ENCODE measurements around the gene CITED1. TPM values are rescaled to one million over a fixed set of nuclear protein-coding genes. Genes with fewer than 3 reads are reported as not detected.

CITED1 gene
- total and polyA plus RNA-seq, 2 donors: 0.52 to 1.3 TPM

- Histone ChIP-seq H3K4me1 (ENCODE audit: control insufficient read depth in 2 of 2, insufficient read depth in 2 of 2, low read length in 2 of 2) (peaks cover 2 to 9% of the 10 kb centered on the region in 2 donors), H3K27me3 (ENCODE audit: control insufficient read depth in 2 of 2, insufficient read depth in 1 of 2, low read length in 1 of 2) (peaks cover 0 to 9% of the 10 kb centered on the region in 2 donors), H3K36me3 (ENCODE audit: control insufficient read depth in 2 of 2, insufficient read depth in 2 of 2, low read length in 1 of 2) (peaks cover 30 to 44% of the 10 kb centered on the region in 2 donors), H3K4me3 (ENCODE audit: low read length in 2 of 2) (peak overlapping the region; percentile 50 to 88), H3K27ac (ENCODE audit: low read depth in 1 of 2, low read length in 1 of 2) (peak overlapping the region; percentile 22 to 91), H3K9me3 (ENCODE audit: control insufficient read depth in 2 of 2, insufficient read depth in 1 of 2, low read length in 1 of 2) (no peaks in the 10 kb centered on the region)
- WGBS: under 1% methylated on average over 18 of the region's 18 CpGs
- DNase-seq (ENCODE audit: low read depth in 6 of 9, low spot score in 9 of 9): peak in 5 of 9 donors; percentile 3 to 37 (median 23)
Measured at GRCh38 chrX:72276478-72276953, 29.2 kb downstream of the CITED1 start.

GRCh38 chrX:72274526-72274925, 31.2 kb downstream of the CITED1 start:
- peaks cover 47 to 63% of the 10 kb centered on the region in 2 donors for H3K36me3 ChIP-seq (ENCODE audit: control insufficient read depth in 2 of 2, insufficient read depth in 2 of 2, low read length in 1 of 2)
- H3K27me3 ChIP-seq (ENCODE audit: control insufficient read depth in 2 of 2, insufficient read depth in 1 of 2, low read length in 1 of 2): peaks cover 0 to 9% of the 10 kb centered on the region in 2 donors
- peaks cover 2 to 9% of the 10 kb centered on the region in 2 donors for H3K4me1 ChIP-seq (ENCODE audit: control insufficient read depth in 2 of 2, insufficient read depth in 2 of 2, low read length in 2 of 2)
- no peaks in the 10 kb centered on the region for H3K9me3 ChIP-seq (ENCODE audit: control insufficient read depth in 2 of 2, insufficient read depth in 1 of 2, low read length in 1 of 2)
- no peak overlapping the region for H3K4me3 ChIP-seq (ENCODE audit: low read length in 2 of 2)
- 73% methylated on average over 5 of the region's 5 CpGs for WGBS
- no peak overlapping the region for H3K27ac ChIP-seq (ENCODE audit: low read depth in 1 of 2, low read length in 1 of 2)
- DNase-seq (ENCODE audit: low read depth in 6 of 9, low spot score in 9 of 9): no peak

GRCh38 chrX:72273718-72274117, 32.0 kb downstream of the CITED1 start:
- Histone ChIP-seq H3K27me3 (ENCODE audit: control insufficient read depth in 2 of 2, insufficient read depth in 1 of 2, low read length in 1 of 2) (peaks cover 0 to 8% of the 10 kb centered on the region in 2 donors), H3K36me3 (ENCODE audit: control insufficient read depth in 2 of 2, insufficient read depth in 2 of 2, low read length in 1 of 2) (peaks cover 47 to 69% of the 10 kb centered on the region in 2 donors), H3K4me1 (ENCODE audit: control insufficient read depth in 2 of 2, insufficient read depth in 2 of 2, low read length in 2 of 2) (peaks cover 2 to 9% of the 10 kb centered on the region in 2 donors), H3K27ac (ENCODE audit: low read depth in 1 of 2, low read length in 1 of 2) (no peak overlapping the region), H3K4me3 (ENCODE audit: low read length in 2 of 2) (no peak overlapping the region), H3K9me3 (ENCODE audit: control insufficient read depth in 2 of 2, insufficient read depth in 1 of 2, low read length in 1 of 2) (no peaks in the 10 kb centered on the region)
- 97% methylated on average over 6 of the region's 6 CpGs for WGBS
- no peak for DNase-seq (ENCODE audit: low read depth in 6 of 9, low spot score in 9 of 9)

GRCh38 chrX:72272868-72273267, 32.8 kb downstream of the CITED1 start:
- Histone ChIP-seq H3K4me1 (ENCODE audit: control insufficient read depth in 2 of 2, insufficient read depth in 2 of 2, low read length in 2 of 2) (peaks cover 2 to 9% of the 10 kb centered on the region in 2 donors), H3K27ac (ENCODE audit: low read depth in 1 of 2, low read length in 1 of 2) (no peak overlapping the region)

GRCh38 chrX:72271812-72272211, 33.9 kb downstream of the CITED1 start:
- 87% methylated on average over 3 of the region's 3 CpGs for whole genome bisulfite sequencing
- H3K27me3 ChIP-seq (ENCODE audit: control insufficient read depth in 2 of 2, insufficient read depth in 1 of 2, low read length in 1 of 2): no peaks in the 10 kb centered on the region
- no peak for DNase-seq (ENCODE audit: low read depth in 6 of 9, low spot score in 9 of 9)
- H3K4me3 ChIP-seq (ENCODE audit: low read length in 2 of 2): no peak overlapping the region
- peaks cover 2 to 9% of the 10 kb centered on the region in 2 donors for H3K4me1 ChIP-seq (ENCODE audit: control insufficient read depth in 2 of 2, insufficient read depth in 2 of 2, low read length in 2 of 2)
- no peaks in the 10 kb centered on the region for H3K9me3 ChIP-seq (ENCODE audit: control insufficient read depth in 2 of 2, insufficient read depth in 1 of 2, low read length in 1 of 2)
- H3K27ac ChIP-seq (ENCODE audit: low read depth in 1 of 2, low read length in 1 of 2): no peak overlapping the region
- H3K36me3 ChIP-seq (ENCODE audit: control insufficient read depth in 2 of 2, insufficient read depth in 2 of 2, low read length in 1 of 2): peaks cover 51 to 75% of the 10 kb centered on the region in 2 donors

More at GRCh38 chrX:72272868-72273267, 32.8 kb downstream of the CITED1 start:
- 94% methylated on average over 3 of the region's 3 CpGs for WGBS
- Histone ChIP-seq H3K36me3 (ENCODE audit: control insufficient read depth in 2 of 2, insufficient read depth in 2 of 2, low read length in 1 of 2) (peaks cover 49 to 73% of the 10 kb centered on the region in 2 donors), H3K27me3 (ENCODE audit: control insufficient read depth in 2 of 2, insufficient read depth in 1 of 2, low read length in 1 of 2) (no peaks in the 10 kb centered on the region), H3K9me3 (ENCODE audit: control insufficient read depth in 2 of 2, insufficient read depth in 1 of 2, low read length in 1 of 2) (no peaks in the 10 kb centered on the region), H3K4me3 (ENCODE audit: low read length in 2 of 2) (no peak overlapping the region)
- DNase-seq (ENCODE audit: low read depth in 6 of 9, low spot score in 9 of 9): no peak

- DNase-seq (ENCODE audit: low read depth in 6 of 9, low spot score in 9 of 9): no peak
- no peak overlapping the region for H3K27ac ChIP-seq (ENCODE audit: low read depth in 1 of 2, low read length in 1 of 2)
- H3K9me3 ChIP-seq (ENCODE audit: control insufficient read depth in 2 of 2, insufficient read depth in 1 of 2, low read length in 1 of 2): no peaks in the 10 kb centered on the region
- H3K4me1 ChIP-seq (ENCODE audit: control insufficient read depth in 2 of 2, insufficient read depth in 2 of 2, low read length in 2 of 2): peaks cover 2 to 9% of the 10 kb centered on the region in 2 donors
- no peak overlapping the region for H3K4me3 ChIP-seq (ENCODE audit: low read length in 2 of 2)
- H3K36me3 ChIP-seq (ENCODE audit: control insufficient read depth in 2 of 2, insufficient read depth in 2 of 2, low read length in 1 of 2): peaks cover 51 to 75% of the 10 kb centered on the region in 2 donors
- H3K27me3 ChIP-seq (ENCODE audit: control insufficient read depth in 2 of 2, insufficient read depth in 1 of 2, low read length in 1 of 2): no peaks in the 10 kb centered on the region
- WGBS: 93% methylated on average over 3 of the region's 3 CpGs
Measured at GRCh38 chrX:72271091-72271788, 34.5 kb downstream of the CITED1 start.

GRCh38 chrX:72270316-72270866, 35.3 kb downstream of the CITED1 start:
- 98% methylated on average over 5 of the region's 5 CpGs for WGBS
- Histone ChIP-seq H3K36me3 (ENCODE audit: control insufficient read depth in 2 of 2, insufficient read depth in 2 of 2, low read length in 1 of 2) (peaks cover 51 to 69% of the 10 kb centered on the region in 2 donors), H3K4me1 (ENCODE audit: control insufficient read depth in 2 of 2, insufficient read depth in 2 of 2, low read length in 2 of 2) (peaks cover 0 to 5% of the 10 kb centered on the region in 2 donors), H3K4me3 (ENCODE audit: low read length in 2 of 2) (no peak overlapping the region), H3K27me3 (ENCODE audit: control insufficient read depth in 2 of 2, insufficient read depth in 1 of 2, low read length in 1 of 2) (no peaks in the 10 kb centered on the region), H3K9me3 (ENCODE audit: control insufficient read depth in 2 of 2, insufficient read depth in 1 of 2, low read length in 1 of 2) (no peaks in the 10 kb centered on the region), H3K27ac (ENCODE audit: low read depth in 1 of 2, low read length in 1 of 2) (no peak overlapping the region)
- DNase-seq (ENCODE audit: low read depth in 6 of 9, low spot score in 9 of 9): no peak

GRCh38 chrX:72269671-72270251, 36.0 kb downstream of the CITED1 start:
- H3K4me1 ChIP-seq (ENCODE audit: control insufficient read depth in 2 of 2, insufficient read depth in 2 of 2, low read length in 2 of 2): peaks cover 0 to 4% of the 10 kb centered on the region in 2 donors
- no peak for DNase-seq (ENCODE audit: low read depth in 6 of 9, low spot score in 9 of 9)
- WGBS: 83% methylated on average over 3 of the region's 3 CpGs
- H3K27ac ChIP-seq (ENCODE audit: low read depth in 1 of 2, low read length in 1 of 2): no peak overlapping the region
- no peaks in the 10 kb centered on the region for H3K27me3 ChIP-seq (ENCODE audit: control insufficient read depth in 2 of 2, insufficient read depth in 1 of 2, low read length in 1 of 2)
- H3K4me3 ChIP-seq (ENCODE audit: low read length in 2 of 2): no peak overlapping the region
- no peaks in the 10 kb centered on the region for H3K9me3 ChIP-seq (ENCODE audit: control insufficient read depth in 2 of 2, insufficient read depth in 1 of 2, low read length in 1 of 2)
- H3K36me3 ChIP-seq (ENCODE audit: control insufficient read depth in 2 of 2, insufficient read depth in 2 of 2, low read length in 1 of 2): peaks cover 47 to 63% of the 10 kb centered on the region in 2 donors
